IgD-negative memory B cell (primary cell): Measurements from ENCODE around the gene LIN37. TPM values are rescaled to one million over a fixed set of nuclear protein-coding genes. Genes with fewer than 3 reads are reported as not detected.

ENCODE experiments used
- H3K27ac Mint-ChIP-seq, 3 donors: one replicate each; pipeline ENCODE4 v1.8.0; 2020 to 2022; ENCODE audit warnings: mild to moderate bottlenecking in 3 of 3, mixed read lengths in 3 of 3, moderate library complexity in 1 of 3
- H3K27me3 Mint-ChIP-seq: one replicate; pipeline ENCODE4 v1.8.0; 2021; ENCODE audit warnings: mixed read lengths
- H3K36me3 Mint-ChIP-seq: one replicate; pipeline ENCODE4 v1.8.0; 2020; ENCODE audit warnings: mild to moderate bottlenecking, mixed read lengths
- H3K4me1 Mint-ChIP-seq, 3 donors: one replicate each; pipeline ENCODE4 v1.8.0; 2020 to 2022; ENCODE audit warnings: mixed read lengths in 3 of 3, mild to moderate bottlenecking in 1 of 3
- H3K4me3 Mint-ChIP-seq, 4 donors: one replicate each; pipeline ENCODE4 v1.8.0; 2020 to 2022; ENCODE audit warnings: mild to moderate bottlenecking in 4 of 4, mixed read lengths in 4 of 4, moderate library complexity in 3 of 4
- H3K9me3 Mint-ChIP-seq, 3 donors: one replicate each; pipeline ENCODE4 v1.8.0; 2020 to 2021; ENCODE audit warnings: mixed read lengths in 3 of 3, mild to moderate bottlenecking in 1 of 3
- polyA plus RNA-seq: library from polyadenylated mRNA; unstranded; fragments of 300-500 nt; fragmentation: Illumina TruSeq; gene quantifications from one replicate; pipeline ENCODE4 v1.2.3, GENCODE V29; 2021

The LIN37 gene
- polyA plus RNA-seq, 1 donor from 2014 or later = 8.2 TPM

DNA sequence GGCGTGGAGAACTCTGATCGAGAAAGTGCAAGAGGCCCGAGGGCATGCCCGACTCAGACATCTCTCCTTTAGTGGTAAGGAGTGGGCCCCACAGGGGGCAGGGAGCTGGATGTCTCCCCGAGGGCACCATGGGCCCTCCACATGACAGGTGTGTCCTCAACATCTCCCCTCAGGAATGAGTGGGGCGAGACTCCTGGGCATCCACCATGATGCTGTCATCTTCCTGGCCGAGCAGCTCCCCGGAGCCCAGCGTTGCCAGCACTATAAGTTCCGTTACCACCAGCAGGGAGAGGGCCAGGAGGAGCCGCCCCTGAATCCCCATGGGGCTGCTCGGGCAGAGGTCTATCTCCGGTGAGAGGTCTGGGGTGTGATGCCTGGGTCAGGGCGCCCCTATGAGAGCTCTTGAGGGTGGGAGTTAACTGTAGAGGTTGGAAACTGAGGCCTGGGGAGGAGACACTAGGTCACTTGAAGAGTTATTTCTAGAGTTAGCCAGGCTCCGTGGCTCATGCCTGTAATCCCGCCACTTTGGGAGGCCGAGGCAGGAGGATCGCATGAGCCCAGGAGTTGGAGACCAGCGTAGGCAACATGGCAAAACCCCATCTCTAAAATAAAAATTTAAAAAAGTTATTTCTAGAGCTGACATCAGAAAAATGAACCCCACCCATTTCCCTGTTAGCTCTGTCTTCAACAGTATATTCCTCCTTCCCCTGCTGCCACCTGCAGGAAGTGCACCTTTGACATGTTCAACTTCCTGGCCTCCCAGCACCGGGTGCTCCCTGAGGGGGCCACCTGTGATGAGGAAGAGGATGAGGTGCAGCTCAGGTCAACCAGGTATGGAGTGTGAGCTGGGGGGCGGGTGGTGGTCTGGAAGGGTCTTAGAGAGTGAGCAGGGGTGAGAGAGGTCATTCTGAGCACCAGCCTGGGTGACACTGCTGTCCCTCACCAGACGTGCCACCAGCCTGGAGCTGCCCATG is 11.2 kb upstream of the LIN37 start:
- Mint-ChIP-seq H3K9me3 (no peaks in the 10 kb centered on the region), H3K27ac (peak overlapping the region; percentile 24 to 86 (median 82)), H3K36me3 (peaks cover under 1% of the 10 kb centered on the region), H3K27me3 (no peaks in the 10 kb centered on the region), H3K4me1 (peaks cover 5 to 14% (median 13%) of the 10 kb centered on the region in 3 donors), H3K4me3 (peak overlapping the region in 2 of 4 donors; percentile 33 to 65)

DNA sequence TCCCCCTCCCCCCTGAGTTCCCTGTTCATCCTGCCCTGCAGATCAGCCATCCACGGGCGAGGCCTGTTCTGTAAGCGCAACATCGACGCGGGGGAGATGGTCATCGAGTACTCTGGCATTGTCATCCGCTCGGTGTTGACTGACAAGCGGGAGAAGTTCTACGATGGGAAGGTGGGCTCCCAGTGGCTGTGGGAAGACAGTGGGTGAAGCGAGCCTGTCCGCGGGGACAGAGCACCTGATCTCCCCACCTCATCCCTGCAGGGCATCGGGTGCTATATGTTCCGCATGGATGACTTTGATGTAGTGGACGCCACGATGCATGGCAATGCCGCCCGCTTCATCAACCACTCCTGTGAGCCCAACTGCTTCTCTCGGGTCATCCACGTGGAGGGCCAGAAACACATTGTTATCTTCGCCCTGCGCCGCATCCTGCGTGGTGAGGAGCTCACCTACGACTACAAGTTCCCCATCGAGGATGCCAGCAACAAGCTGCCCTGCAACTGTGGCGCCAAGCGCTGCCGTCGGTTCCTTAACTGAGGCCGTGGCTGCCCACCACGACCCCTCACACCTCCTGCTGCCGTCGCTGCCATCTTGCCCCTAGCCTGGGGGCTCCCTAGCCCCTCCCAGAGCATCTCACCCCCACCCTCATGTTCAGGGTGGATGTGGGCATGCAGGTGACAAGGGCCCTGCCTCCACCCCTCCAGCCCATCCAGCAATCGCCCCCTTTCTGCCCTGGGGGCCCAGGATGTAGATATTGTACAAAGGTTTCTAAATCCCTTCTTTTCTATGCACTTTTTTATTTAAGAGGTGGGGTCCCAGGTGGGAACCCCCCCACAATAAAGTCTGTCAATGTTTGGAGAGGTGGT is 10.1 kb upstream of the LIN37 start:
- peaks cover 6% of the 10 kb centered on the region for H3K36me3 Mint-ChIP-seq
- H3K4me3 Mint-ChIP-seq = peak overlapping the region in 2 of 4 donors; percentile 60 to 90
- H3K9me3 Mint-ChIP-seq = no peaks in the 10 kb centered on the region
- peaks cover 10 to 22% (median 20%) of the 10 kb centered on the region in 3 donors for H3K4me1 Mint-ChIP-seq
- H3K27ac Mint-ChIP-seq = peak overlapping the region in 1 of 3 donors; percentile 43
- no peaks in the 10 kb centered on the region for H3K27me3 Mint-ChIP-seq

DNA sequence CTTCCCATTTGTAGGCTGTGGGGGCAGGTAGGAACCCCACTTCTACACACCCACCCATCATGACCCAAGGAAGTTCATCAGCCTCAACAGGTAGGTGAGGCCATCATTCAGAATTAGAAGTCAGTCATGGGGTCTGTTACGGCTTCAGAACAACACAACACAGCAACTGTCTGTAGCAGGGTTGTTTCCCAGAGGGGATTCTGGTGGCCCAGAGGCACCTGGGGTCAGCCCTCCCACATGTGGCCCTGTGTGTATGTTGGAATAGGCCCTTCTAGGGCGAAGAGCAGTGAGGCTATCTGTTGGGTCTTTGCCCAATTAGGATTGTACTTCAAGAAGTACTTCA is 9.5 kb upstream of the LIN37 start:
- Mint-ChIP-seq H3K27ac (peak overlapping the region in 1 of 3 donors; percentile 43), H3K9me3 (no peaks in the 10 kb centered on the region), H3K36me3 (peaks cover 6% of the 10 kb centered on the region), H3K27me3 (no peaks in the 10 kb centered on the region), H3K4me1 (peaks cover 10 to 25% (median 23%) of the 10 kb centered on the region in 3 donors), H3K4me3 (peak overlapping the region in 3 of 4 donors; percentile 17 to 90 (median 60))

DNA sequence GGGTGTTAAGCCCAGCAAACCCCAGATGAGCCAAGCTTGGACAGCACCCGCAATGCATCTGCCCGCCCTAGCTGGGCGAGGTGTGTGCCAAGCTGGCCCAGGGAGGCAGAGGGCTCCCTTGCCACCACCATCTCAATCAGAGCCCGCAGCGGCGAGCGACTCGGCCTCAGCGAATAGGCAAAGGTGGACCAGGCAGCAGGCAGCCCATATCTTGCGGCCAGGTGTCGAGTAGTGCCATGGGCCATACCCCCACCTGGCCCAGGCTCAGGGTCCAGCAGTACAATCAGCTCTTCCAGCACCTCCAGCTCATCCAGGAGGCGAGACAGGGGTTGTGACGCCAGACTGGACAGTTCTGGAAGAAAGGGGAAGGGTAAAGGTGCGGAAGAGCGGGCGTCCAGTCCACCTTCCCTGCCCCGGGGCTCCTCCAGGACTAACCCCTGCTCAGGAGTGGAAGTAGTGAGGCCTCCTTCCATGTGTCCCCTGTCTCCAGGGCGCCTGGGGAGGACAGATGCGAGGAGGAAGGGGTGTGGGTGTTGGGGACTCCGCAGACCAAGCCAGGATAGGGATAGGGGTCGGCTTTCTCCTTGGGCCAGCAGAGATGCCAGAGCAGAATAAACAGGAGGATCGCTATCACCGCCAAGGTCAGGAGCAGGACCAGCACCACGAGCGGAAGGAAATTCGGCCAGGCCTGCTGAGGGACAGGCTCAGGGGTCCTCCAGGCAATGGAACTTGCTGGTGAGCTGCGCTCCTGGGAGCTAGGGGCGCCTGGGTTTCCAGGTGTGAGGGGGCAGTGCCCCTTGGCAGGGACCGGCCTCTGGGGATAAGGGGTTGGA is 8.9 kb upstream of the LIN37 start:
- no peaks in the 10 kb centered on the region for H3K9me3 Mint-ChIP-seq
- H3K27me3 Mint-ChIP-seq = no peaks in the 10 kb centered on the region
- peaks cover 10 to 29% (median 28%) of the 10 kb centered on the region in 3 donors for H3K4me1 Mint-ChIP-seq
- H3K36me3 Mint-ChIP-seq = peaks cover 7% of the 10 kb centered on the region
- peak overlapping the region; percentile 83 to 95 (median 91) for H3K4me3 Mint-ChIP-seq
- peak overlapping the region in 2 of 3 donors; percentile 35 to 43 for H3K27ac Mint-ChIP-seq

GRCh38 chr19:35740108-35740422 is 8.3 kb upstream of the LIN37 start:
- H3K27me3 Mint-ChIP-seq = no peaks in the 10 kb centered on the region
- no peaks in the 10 kb centered on the region for H3K9me3 Mint-ChIP-seq
- H3K36me3 Mint-ChIP-seq = peaks cover 8% of the 10 kb centered on the region
- H3K4me1 Mint-ChIP-seq = peaks cover 10 to 31% (median 29%) of the 10 kb centered on the region in 3 donors
- H3K4me3 Mint-ChIP-seq = peak overlapping the region; percentile 90 to 98 (median 94)
- H3K27ac Mint-ChIP-seq = peak overlapping the region in 2 of 3 donors; percentile 89 to 90

- H3K4me1 Mint-ChIP-seq = peaks cover 15 to 34% (median 32%) of the 10 kb centered on the region in 3 donors
- peaks cover 8% of the 10 kb centered on the region for H3K36me3 Mint-ChIP-seq
- H3K4me3 Mint-ChIP-seq = peak overlapping the region; percentile 90 to 98 (median 94)
Observed at GRCh38 chr19:35740423-35741202, 7.8 kb upstream of the LIN37 start.

DNA sequence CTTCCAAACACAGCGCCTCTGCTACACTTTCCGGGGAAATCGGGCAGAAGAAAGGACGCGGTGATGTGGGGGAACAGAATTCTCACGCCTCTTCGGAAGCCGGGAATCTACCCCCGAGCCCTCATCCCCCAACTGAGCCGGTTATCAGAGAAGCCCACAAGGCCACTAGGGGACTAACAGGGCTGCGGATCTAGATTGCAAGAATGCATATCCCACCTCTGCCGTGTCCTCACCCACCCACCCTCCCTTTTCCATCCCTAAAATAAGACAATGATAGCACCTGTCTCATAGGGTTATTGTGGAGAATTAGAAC is 7.2 kb upstream of the LIN37 start:
- peak overlapping the region; percentile 90 to 100 (median 94) for H3K4me3 Mint-ChIP-seq
- H3K27ac Mint-ChIP-seq = peak overlapping the region; percentile 89 to 99 (median 90)
- H3K36me3 Mint-ChIP-seq = peaks cover 8% of the 10 kb centered on the region
- peaks cover 17 to 37% (median 37%) of the 10 kb centered on the region in 3 donors for H3K4me1 Mint-ChIP-seq
- H3K27me3 Mint-ChIP-seq = no peaks in the 10 kb centered on the region
- no peaks in the 10 kb centered on the region for H3K9me3 Mint-ChIP-seq

More at GRCh38 chr19:35740423-35741202, 7.8 kb upstream of the LIN37 start:
- Mint-ChIP-seq H3K27me3 (no peaks in the 10 kb centered on the region), H3K27ac (peak overlapping the region; percentile 89 to 94 (median 90)), H3K9me3 (no peaks in the 10 kb centered on the region)

DNA sequence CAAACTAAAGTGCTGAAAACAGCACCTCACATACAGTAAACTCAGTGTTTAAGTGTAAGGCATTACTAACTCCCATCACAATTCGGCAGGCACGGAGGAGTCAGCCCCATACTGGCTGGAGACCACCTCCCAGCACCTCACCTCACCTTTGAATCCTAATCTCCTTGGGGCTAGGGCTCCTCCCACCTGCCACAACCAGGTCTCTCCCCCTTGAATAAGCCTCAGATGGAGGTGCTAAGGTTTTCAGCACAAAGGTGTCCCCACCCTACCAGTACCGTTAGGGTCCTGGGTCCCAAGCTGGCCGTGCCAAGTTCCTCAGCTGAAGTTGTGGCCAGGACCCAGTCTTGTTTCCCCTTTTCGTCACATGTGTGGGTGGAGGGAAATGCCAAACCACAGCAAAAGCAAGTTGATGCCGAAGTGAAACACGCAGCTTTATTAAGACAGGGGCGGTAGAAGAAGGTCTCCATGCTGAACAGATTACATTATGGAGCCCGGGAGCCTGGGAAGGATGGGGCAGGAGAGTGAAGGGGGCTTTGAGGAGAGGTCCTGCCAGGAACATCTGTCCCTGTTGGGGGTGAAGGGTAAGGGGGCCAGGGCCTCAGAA is 6.2 kb upstream of the LIN37 start, which contains the start of gene IGFLR1:
TSS of gene IGFLR1 (minus strand) at position 332 of the 604 bp plus-strand sequence. CDS start 1,272 bp downstream, outside the sequence.
- Mint-ChIP-seq H3K27ac (peak within 1 kb of the TSS; percentile 89 to 99 (median 98)), H3K36me3 (peaks cover 8% of the 10 kb centered on the region), H3K27me3 (no peaks in the 10 kb centered on the region), H3K9me3 (no peaks in the 10 kb centered on the region), H3K4me1 (peaks cover 17 to 38% (median 34%) of the 10 kb centered on the region in 3 donors), H3K4me3 (peak within 1 kb of the TSS; percentile 90 to 100 (median 94))

DNA sequence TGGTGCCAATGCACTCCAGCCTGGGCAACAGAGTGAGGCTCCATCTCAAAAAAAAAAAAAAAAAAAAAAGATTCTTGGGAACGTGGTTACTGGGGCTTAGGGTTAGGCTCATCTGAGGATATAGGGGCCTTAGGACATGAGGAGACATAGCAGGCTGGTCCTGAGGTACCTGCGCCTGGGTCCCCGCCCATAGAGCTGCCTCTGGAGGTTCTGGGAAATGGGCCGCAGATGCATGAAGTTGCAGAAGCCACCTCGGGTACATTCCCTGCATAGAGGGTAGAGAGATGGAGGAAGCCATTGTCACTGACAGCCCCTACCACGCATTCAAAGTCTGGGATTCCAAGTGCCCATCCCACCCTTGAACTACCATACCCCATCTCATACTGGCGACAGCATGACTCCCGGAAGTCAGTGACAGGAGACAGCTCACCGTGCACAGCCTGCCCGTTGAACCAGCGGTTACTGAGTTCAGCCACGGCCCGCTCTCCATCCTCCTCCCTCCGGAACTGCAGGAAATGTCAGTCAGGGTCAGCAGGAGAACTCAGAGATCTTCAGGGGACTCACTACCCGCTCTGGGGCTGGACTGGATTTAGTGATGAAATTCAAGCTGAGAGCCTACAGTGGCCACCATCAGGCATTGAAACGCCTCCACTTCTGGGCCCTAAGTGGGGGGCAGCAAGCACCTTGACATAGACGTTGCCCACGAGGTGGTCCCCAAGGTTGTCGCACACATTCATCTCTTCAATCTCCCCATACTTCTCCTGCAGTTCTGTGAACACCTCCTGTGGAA is 4.5 kb upstream of the LIN37 start:
- Mint-ChIP-seq H3K36me3 (peaks cover 8% of the 10 kb centered on the region), H3K4me3 (peak overlapping the region; percentile 96 to 100 (median 100)), H3K9me3 (no peaks in the 10 kb centered on the region), H3K27ac (peak overlapping the region in 2 of 3 donors; percentile 99 to 100), H3K4me1 (peaks cover 20 to 42% (median 36%) of the 10 kb centered on the region in 3 donors), H3K27me3 (no peaks in the 10 kb centered on the region)

GRCh38 chr19:35744430-35745327 is 3.7 kb upstream of the LIN37 start:
- H3K27ac Mint-ChIP-seq = peak overlapping the region; percentile 99 to 100 (median 99)
- H3K4me3 Mint-ChIP-seq = peak overlapping the region; percentile 96 to 100 (median 100)
- H3K4me1 Mint-ChIP-seq = peaks cover 20 to 46% (median 39%) of the 10 kb centered on the region in 3 donors
- no peaks in the 10 kb centered on the region for H3K9me3 Mint-ChIP-seq
- H3K36me3 Mint-ChIP-seq = peaks cover 8% of the 10 kb centered on the region
- H3K27me3 Mint-ChIP-seq = no peaks in the 10 kb centered on the region

GRCh38 chr19:35745328-35746086 is 2.9 kb upstream of the LIN37 start, which contains the start of the genes PSENEN and U2AF1L4:
Gene PSENEN (plus strand): TSS chr19:35745651. CDS start chr19:35745931, 280 bp downstream.
Gene U2AF1L4 (minus strand): TSS chr19:35745418. CDS start chr19:35745391, 27 bp downstream.
- H3K9me3 Mint-ChIP-seq = no peaks in the 10 kb centered on the region
- H3K4me1 Mint-ChIP-seq = peaks cover 20 to 47% (median 42%) of the 10 kb centered on the region in 3 donors
- H3K4me3 Mint-ChIP-seq = peak within 1 kb of the TSS; percentile 96 to 100 (median 100)
- peaks cover 8% of the 10 kb centered on the region for H3K36me3 Mint-ChIP-seq
- H3K27ac Mint-ChIP-seq = peak within 1 kb of the TSS; percentile 99 to 100 (median 99)
- no peaks in the 10 kb centered on the region for H3K27me3 Mint-ChIP-seq
